Measurements from ENCODE around the gene TEAD3.
"Not testable (repeated sequence)": the region's sequence is repeated elsewhere in the genome, so short reads cannot be mapped to it uniquely, and the experiment has no call there.

Gene TEAD3

DNA sequence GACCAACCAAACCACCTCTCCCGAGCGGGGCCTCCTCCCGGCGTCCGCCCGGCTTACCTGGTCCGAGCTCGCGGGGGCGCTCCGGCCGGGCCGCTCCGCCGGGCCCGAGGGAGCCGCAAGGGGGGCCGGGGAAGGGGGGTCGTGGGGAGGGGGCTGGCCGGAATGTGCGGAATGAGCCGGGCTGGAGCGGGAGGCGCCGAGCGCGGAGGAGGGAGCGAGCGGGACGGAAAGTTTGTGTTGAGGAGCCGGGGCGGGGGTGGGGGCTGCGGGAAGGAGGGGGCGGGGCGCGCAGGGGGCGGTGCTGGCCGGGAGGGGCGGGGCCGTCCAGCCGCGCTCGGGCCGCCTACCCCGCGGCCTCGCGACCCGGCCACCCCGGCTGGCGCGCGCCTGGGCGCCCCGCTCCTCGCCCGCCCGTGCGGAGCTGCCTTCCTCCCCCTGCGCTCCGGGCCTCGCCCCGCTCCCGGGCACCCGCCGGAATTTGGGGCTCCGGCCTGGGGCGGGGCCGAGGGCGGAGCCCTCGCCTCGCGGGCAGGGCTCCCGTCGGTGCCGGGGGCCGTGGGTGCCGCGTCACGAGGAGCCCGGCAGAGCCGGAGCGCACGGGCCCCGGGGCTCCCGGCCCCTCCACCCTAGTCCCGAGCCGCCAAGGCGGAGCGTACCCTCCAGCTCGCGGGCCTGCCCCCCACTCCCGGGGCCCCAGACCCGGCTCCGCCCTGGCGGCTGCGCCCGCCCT is at the start of gene TEAD3:
TEAD3 (minus strand) TSS at position 239 of the 730 bp plus-strand sequence.
- peak; percentile 13 for DNase-seq

DNA sequence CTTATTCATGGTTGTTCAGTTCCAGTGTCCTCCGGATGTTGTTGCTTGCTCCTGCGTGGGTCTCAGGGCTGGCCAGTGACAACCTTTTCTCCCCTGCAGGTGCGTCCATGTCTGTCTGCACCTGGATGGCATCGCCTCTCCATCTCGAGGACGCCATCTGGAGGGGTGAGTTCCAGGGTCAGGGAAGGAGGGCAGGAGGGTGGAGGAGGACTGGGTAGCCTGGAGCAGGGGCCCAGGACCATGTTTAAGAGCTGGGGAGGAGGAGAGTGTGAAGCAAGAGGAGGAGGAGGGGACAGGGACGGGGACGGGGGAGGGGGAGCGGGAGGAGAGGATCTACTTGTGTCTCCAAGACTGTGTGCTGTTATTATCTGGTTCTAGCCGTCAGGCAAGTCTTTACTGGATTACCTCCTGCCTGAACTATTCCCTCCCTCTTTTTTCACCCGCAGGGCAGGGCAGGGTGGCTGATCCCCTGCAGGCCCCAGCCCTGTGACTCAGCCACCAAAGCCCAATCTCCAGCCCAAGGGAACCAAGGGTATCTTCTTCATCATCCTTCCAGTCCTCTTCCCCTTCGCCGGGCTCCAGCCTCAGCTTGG is 48.0 kb upstream of the TEAD3 start:
- DNase-seq, result no peak

DNA sequence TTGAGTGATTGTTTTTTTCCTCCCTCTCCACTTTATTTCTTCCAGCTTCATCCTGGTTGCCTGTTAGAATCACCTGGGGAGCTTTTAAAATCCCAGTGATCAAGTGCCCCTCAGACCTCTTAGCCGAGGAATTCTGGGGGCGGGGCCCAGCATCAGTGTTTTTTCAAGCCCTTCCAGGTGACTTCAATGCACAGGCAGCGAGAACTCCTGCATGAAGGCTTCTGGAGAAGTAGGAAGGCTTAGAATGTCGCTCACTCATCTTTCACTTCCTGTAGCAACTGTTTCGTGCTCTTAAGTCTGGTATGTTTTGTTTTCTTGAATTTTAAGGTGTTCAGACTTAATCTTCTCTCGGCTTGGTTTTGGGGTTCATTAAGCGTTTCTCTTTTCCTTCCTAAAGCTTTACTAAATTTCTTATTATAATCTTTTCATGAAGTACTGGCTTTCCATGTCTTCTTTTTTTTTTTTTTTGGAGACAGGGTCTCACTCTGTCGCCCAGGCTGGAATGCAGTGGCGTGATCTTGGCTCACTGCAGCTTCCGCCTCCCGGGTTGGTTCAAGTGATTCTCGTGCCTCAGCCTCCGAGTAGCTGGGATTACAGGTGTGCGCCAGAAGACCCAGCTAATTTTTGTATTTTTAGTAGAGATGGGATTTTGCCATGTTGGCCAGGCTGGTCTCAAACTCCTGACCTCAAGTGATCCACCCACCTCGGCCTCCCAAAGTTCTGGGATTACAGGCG is 46.7 kb upstream of the TEAD3 start:
- no peak for DNase-seq

DNA sequence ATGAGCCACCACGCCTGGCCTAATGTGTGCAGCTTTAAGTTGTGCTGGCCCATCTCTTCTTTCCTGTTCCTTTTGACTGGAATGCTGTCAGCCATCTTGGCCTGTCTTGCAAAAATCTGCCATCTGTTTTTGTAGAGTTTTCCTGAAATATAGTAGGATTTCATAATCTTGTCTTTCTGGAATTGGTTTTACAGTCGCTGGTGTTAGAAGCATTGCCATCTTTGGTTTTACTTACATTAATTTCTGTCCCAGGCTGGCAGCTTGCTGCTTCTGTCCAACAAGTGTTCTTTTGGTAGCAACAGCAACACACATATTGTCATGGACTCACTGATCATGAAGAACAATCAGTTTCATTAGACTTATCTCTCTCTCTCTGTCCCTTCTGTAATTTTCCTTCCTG is 45.0 kb upstream of the TEAD3 start:
- DNase-seq, result no peak

- no peak for DNase-seq
Observed at GRCh38 chr6:35539223-35539622, 42.3 kb upstream of the TEAD3 start.

GRCh38 chr6:35535847-35536246 is 39.0 kb upstream of the TEAD3 start:
- DNase-seq, result not testable (repeated sequence)

DNA sequence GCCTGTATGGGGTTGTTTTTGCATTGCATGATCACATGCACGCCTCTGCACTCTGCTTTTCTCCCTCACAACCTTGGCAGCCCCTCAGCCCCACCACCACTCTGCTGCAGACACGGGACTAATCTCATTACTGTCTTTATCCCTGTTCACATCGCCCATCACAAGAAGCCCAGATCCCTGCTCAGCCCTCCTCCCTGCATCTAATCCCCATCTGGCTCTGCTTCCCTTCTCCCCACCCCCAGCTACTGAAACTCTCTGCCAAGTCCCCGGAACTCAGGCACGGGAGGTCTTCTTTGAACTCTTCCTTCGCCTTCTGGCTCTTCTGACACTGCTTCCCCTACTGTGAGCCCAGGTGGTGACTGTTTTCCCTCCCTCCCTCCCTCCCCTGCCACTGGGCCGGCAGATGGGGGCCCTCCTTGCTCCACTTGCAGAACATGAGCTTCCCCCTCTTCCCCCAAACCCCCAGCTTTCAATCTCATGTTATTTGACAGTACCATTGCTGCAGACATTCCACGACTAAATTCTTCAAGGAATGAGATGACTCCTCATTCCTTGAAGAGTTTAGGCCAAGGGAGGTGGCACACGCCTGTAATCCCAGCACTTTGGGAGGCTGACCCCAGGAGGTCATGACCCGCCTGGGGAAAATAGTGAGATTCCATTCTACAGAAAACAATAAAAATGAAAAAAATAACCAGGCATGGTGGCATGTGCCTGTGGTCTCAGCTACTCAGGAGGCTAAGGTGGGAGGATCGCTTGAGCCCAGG is 37.7 kb upstream of the TEAD3 start:
- no peak for DNase-seq

GRCh38 chr6:35533981-35534380 is 37.1 kb upstream of the TEAD3 start:
- DNase-seq, result no peak

DNA sequence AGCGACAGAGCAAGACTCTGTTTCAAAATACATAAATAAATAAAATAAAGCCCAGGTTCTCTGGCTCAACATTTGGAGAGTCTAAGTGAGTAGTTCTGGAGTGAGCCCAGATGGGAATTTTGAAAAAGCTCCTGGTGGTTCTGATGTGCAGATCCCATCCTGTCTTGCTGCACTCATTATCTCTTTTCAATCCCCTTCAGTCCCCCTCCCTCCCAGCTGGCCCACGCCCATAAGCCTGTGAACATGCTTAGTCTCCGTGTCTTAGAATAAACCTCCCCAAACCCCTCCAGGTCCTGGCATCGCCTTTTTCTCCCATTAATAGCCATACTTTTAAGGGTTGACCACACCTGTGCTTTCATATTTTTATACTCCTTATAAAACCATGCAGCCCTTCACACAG is 35.2 kb upstream of the TEAD3 start:
- no peak for DNase-seq

DNA sequence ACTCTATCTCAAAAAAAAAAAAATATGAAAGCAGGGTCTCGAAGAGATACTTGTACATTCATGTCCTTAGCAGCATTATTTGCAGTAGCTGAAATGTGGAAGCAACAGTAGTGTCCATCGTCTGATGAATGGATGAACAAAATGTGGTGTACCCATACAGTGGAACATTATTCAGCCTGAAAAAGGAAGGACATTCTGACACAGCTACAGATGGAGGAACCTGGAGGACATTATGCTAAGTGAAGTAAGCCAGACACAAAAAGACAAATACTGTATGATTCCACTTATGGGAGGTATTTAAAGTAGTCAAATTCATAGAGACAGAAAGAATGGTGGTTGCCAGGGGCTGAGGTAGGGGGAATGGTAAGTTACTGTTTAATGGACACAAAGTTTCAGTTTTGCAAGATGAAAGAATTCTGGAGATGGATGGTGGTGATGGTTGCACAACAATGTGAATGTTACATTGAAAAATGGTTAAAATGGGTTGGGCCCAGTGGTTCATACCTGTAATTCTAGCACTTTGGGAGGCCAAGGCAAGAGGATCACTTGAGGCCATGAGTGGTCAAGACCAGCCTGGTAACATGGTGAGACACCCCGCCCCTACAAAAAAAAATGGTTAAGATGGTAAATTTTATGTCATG is 27.6 kb upstream of the TEAD3 start:
- no peak for DNase-seq

DNA sequence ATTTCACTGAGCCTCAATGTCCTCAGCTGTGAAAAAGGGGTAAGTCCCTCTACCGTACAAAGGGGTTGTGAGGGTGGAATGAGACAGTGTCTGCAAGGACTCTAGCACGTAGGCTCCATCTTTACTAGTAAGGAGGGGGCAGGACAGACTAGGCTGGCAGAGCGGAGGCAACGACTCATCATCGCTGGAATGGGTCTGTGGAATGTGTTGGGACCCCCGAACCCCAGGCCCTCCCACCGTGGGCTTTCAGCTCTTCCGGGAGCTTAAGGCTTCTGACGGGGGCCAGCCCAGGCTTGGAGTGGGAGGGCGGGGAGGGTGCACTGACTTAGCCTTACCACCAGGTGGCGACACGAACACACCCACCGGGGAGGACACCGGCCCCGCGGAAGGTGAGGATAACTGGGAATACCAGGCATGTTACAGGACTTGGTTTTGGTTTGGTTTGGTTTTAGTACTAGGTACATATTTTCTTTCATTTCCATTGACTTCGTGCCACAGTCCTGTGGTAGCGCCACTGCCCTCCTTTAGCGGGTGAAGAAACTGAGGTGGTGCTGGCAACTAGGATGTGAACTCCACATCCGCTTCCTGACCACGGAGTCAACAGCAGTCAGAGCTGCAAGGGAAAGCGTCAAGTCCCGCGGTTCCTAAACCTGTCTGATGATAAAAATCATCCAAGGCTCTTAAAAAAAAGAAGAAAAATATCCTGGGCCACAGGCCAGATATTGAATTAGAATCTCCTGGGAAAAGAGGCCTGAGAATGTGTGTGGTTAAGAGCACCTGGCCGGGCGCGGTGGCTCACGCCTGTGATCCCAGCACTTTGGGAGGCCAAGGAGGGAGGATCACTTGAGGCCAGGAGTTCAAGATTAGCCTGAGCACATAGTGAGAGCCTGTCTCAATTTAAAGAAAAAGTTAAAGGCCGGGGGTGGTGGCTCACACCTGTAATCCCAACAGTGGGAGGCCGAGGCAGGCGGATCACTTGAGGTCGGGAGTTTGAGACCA is 26.1 kb upstream of the TEAD3 start:
- peak; percentile 49 for DNase-seq

- no peak for DNase-seq
Observed at GRCh38 chr6:35522151-35522550, 25.3 kb upstream of the TEAD3 start.

GRCh38 chr6:35521235-35521634 is 24.4 kb upstream of the TEAD3 start:
- DNase-seq, result no peak

DNA sequence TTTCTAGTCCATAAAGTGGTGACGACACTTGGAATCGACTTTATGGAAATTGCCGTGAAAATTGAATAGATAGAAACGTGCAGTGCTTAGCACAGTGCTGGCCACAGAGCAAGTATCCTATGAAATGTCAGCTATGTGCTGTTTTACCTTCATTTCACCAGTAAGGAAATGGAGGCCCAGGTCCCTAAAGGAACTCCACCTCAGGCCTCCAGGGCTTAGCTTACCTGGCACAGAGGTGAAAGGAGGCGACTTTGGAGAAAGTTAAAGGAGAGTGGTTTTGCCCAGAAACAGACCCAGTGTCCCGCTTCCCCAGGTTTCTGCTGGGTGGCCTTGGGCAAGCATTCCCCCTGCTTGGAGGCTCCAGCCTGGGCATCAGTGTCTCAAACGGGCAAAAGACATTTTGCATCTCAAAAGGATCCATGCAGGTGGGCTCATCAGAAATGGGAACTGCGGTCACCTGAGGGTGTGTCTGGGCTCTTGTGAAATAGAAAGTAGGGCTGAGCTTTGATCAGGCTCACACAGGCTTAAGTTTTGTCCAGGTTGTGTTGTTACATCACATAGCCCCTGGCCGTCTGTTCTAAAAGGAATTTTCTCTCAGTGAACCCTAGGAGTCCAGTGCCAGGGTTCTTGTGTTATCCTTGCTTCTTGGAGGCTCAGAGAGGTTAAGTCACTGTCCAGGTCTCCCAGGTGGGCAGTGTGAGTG is 22.6 kb upstream of the TEAD3 start:
- no peak for DNase-seq

- no peak for DNase-seq
Observed at GRCh38 chr6:35518566-35519312, 21.9 kb upstream of the TEAD3 start.

GRCh38 chr6:35517978-35518377 is 21.1 kb upstream of the TEAD3 start:
- DNase-seq, result peak; percentile 3

- DNase-seq, result no peak
Observed at GRCh38 chr6:35516712-35517111, 19.8 kb upstream of the TEAD3 start.

GRCh38 chr6:35515939-35516338 is 19.1 kb upstream of the TEAD3 start:
- not testable (repeated sequence) for DNase-seq

GRCh38 chr6:35514587-35514986 is 17.7 kb upstream of the TEAD3 start:
- no peak for DNase-seq

DNA sequence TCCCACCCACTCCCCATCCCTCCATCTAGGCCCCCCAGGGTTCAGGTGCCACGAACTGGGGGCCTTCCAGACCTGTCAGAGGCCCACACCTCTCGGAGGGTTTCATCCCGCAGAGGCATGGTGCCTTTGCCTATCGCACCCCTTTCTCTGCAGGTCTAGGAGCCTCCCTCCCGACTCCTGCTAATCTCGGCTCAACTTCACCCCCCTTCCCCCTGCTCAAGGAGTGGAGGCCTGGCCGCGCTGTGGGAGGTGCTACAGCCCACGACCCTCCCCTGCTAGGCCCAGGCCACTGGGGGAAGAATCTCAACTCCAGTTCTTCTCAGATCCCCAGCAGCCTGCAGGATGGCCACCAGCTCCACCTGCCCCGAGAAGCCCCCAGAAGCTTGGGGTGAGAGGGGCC is 15.9 kb upstream of the TEAD3 start, which contains the start of gene TULP1:
TULP1 (minus strand) TSS at position 157 of the 400 bp plus-strand sequence; CDS start at position 119, 38 bp downstream.
- DNase-seq, result no peak

Data from inflammatory macrophage treated with lipopolysaccharide for 4 hours (primary cell).